GM10847 (cell line): ENCODE measurements around the gene OVCA2.

Source experiments
- POLR2A ChIP-seq: IDR thresholded peaks from 2 replicates; pipeline ENCODE4 v1.6.1; 2011; ENCODE audit not compliant: insufficient read length; ENCODE audit errors: extremely low read depth

Gene OVCA2

DNA sequence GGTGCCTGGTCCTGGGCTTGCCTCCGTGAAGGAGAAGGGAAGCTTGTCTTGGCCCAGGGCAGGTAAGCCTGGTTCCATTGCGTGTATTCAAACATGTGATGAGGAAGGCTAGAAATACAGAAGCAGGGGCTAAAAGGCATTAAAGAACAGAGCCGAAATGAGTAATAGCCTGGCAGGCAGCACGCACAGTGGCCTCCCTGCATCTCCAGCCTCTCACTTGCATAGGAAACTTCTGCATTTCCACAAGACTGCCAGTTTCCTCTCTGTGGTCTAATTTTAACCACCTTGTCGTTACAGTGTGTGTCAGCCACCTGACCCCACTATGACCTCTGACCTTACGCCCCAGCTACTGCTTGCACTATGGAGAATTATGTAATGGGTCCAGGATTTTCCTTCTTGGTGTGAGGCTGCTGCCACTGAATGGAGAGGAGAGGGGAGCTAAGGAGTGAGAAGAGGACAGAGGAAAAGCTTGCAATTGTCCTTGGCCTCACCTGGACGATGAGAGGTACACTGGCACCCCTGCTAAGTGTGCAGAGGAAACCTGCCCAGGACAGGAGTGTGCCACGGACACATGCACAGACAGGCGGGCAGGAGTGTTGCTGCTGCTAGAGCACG, 45.9 kb downstream of the OVCA2 start:
- no peak for TF ChIP-seq POLR2A

DNA sequence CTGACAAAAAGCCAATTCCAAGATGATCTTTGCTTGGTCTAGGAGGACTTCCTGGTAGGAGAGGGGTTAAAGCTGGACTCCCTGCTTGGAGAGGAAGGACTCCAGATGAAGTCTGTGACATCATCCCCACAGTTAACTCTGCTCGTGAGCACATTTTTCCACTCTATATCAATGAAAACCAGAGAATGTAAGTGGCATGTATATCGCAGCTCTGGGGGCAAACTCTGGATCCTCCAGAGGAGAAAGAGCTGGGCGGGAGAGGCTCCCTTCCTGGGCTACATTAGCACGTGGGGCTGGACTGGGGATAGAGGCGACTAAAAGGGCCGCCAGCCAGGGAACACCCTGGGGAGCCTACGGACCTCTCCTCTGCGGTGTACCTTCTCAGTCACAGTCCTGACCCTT, 47.2 kb downstream of the OVCA2 start:
- TF ChIP-seq POLR2A = no peak

- TF ChIP-seq POLR2A = no peak
Observed at GRCh38 chr17:2090210-2090641, 48.4 kb downstream of the OVCA2 start.

DNA sequence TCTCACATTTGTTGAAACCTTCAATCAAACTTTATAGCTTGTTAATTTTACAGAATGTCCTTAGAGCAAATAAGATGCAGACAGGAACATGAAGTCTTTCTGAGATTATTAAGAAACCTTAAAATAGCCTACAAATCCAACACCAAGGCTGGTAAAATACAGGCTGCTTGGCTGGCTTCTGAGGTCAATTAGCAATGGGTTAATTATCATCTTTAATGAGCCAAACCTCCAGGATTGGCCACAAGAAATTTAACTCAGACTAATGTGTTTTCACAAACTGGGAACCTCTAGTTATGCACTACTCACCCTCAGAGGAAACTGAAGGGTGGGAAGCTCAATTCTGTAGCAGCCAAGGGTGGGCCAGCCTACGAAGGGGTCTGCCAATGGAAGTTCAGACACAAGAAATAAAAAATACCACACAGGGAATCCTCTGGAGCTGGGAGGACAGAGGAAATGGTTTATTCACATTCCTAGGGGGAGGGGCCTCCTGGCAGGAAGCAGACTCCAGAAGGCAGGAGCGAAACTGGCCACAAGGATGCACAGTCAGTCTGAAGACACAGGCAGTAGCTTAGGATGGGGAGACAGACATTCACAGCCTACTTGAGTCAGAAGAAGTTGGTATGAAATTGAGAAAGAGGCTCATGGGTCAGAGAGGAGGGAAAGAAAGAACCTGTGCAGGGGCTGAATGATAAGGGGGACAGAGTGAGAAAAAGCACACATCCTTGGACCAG, 49.1 kb downstream of the OVCA2 start:
- no peak for TF ChIP-seq POLR2A

DNA sequence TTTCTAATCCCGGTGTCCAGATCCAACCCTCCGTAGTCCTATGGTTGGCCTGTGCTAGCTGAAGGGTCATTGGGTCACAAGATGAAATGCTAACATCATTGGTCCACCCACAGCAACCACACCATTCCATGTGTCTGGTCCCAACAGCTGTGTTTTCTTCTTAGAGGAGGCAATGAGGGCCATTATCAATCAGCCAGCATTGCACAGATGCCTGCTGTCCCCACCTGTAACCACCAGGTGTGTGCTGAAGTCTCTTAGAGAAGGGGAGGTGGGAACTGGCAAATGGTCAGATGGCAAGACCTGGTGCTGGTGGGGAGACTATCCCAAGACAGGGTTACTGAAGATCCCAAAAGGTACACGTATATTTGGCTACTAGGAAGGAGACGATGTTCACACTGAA, 50.4 kb downstream of the OVCA2 start:
- TF ChIP-seq POLR2A = no peak
